Hepatocyte (in vitro differentiated cells): ENCODE data around the gene TMEM255B. TPM values are rescaled to one million over a fixed set of nuclear protein-coding genes. Genes with fewer than 3 reads are reported as not detected.

Source experiments
- DNase-seq: peaks from one replicate; pipeline ENCODE4 v3.0.0-alpha.2; 2016; ENCODE audit warnings: low spot score
- H2AFZ ChIP-seq: fragments of 200-600 bp; sonication (generic); 2 replicates; pipeline ENCODE4 v1.6.0; 2016; ENCODE audit warnings: antibody characterized with exemption, mild to moderate bottlenecking
- H3K27ac ChIP-seq: fragments of 200-600 bp; sonication (generic); 2 replicates; pipeline ENCODE4 v1.5.1; 2016; ENCODE audit warnings: mild to moderate bottlenecking
- H3K27me3 ChIP-seq: fragments of 200-600 bp; sonication (generic); 2 replicates; pipeline ENCODE4 v1.6.1; 2016
- H3K36me3 ChIP-seq: fragments of 200-600 bp; sonication (generic); replicated peaks from 2 replicates; pipeline ENCODE4 v1.5.1; 2016; ENCODE audit warnings: low read depth; ENCODE audit not compliant: insufficient read depth
- H3K4me1 ChIP-seq: fragments of 200-600 bp; sonication (generic); 2 replicates; pipeline ENCODE4 v1.5.1; 2016; ENCODE audit warnings: mild to moderate bottlenecking, moderate library complexity; ENCODE audit not compliant: insufficient read depth
- H3K4me2 ChIP-seq: fragments of 200-600 bp; sonication (generic); 2 replicates; pipeline ENCODE4 v1.6.0; 2016
- H3K4me3 ChIP-seq: fragments of 200-600 bp; sonication (generic); 2 replicates; pipeline ENCODE4 v1.5.1; 2016; ENCODE audit warnings: mild to moderate bottlenecking
- H3K79me2 ChIP-seq: fragments of 200-600 bp; sonication (generic); 2 replicates; pipeline ENCODE4 v1.6.0; 2017; ENCODE audit warnings: mild to moderate bottlenecking
- H3K9me2 ChIP-seq: fragments of 200-600 bp; sonication (generic); replicated peaks from 2 replicates; pipeline ENCODE4 v1.6.0; 2017; ENCODE audit warnings: mild to moderate bottlenecking; ENCODE audit not compliant: insufficient read depth
- H3K9me3 ChIP-seq: fragments of 200-600 bp; sonication (generic); 2 replicates; pipeline ENCODE4 v1.5.1; 2016; ENCODE audit warnings: low read depth, mild to moderate bottlenecking
- H4K20me1 ChIP-seq: fragments of 200-600 bp; sonication (generic); 2 replicates; pipeline ENCODE4 v1.6.0; 2016; ENCODE audit warnings: mild to moderate bottlenecking; ENCODE audit not compliant: insufficient read depth, poor library complexity, severe bottlenecking
- CTCF ChIP-seq: fragments of 200-600 bp; sonication (generic); IDR thresholded peaks from 2 replicates; pipeline ENCODE4 v1.5.1; 2016; ENCODE audit warnings: antibody characterized with exemption, mild to moderate bottlenecking; ENCODE audit not compliant: poor library complexity
- EZH2 ChIP-seq: fragments of 200-600 bp; sonication (generic); IDR thresholded peaks from 2 replicates; pipeline ENCODE4 v1.6.1; 2016; ENCODE audit warnings: antibody characterized with exemption, mild to moderate bottlenecking, borderline replicate concordance
- EZH2phosphoT487 ChIP-seq: fragments of 200-600 bp; sonication (generic); IDR thresholded peaks from one replicate; pipeline ENCODE4 v1.6.1; 2018; ENCODE audit warnings: antibody characterized with exemption, mild to moderate bottlenecking, low read depth, moderate library complexity; ENCODE audit not compliant: unreplicated experiment, severe bottlenecking
- WGBS: methylation state at CpG from one replicate; pipeline ENCODE4 v1.1.6; 2016; ENCODE audit warnings: low lambda C conversion rate; ENCODE audit errors: missing lambda C conversion rate; 5-methylcytosine and 5-hydroxymethylcytosine counted together
- polyA plus RNA-seq: library from polyadenylated mRNA; unstranded; fragments of >200 nt; fragmentation: Nextera tagmentation; extraction: Ambion mirVana; gene quantifications from 2 replicates; pipeline ENCODE4 v1.2.1, GENCODE V29; 2016
- total RNA-seq: library from RNA; depleted of rRNA; stranded (reverse); fragments of >200 nt; gene quantifications from 2 replicates; pipeline ENCODE4 v1.2.3, GENCODE V29; 2014

The TMEM255B gene
- total and polyA plus RNA-seq, 2 experiments from 2014 or later = 0.10 to 4.0 TPM

- DNase-seq = no peak
- H3K27me3 ChIP-seq = no peaks in the 10 kb centered on the region
- no peaks in the 10 kb centered on the region for H3K36me3 ChIP-seq
- H3K9me2 ChIP-seq = no peaks in the 10 kb centered on the region
- no peak for TF ChIP-seq EZH2phosphoT487
- no peak for TF ChIP-seq EZH2
- TF ChIP-seq CTCF = no peak
- no peaks in the 10 kb centered on the region for H3K9me3 ChIP-seq
- no peaks in the 10 kb centered on the region for H4K20me1 ChIP-seq
- no peak overlapping the region for H3K4me3 ChIP-seq
- peaks cover 4% of the 10 kb centered on the region for H3K4me1 ChIP-seq
- no peak overlapping the region for H3K4me2 ChIP-seq
- H3K79me2 ChIP-seq = no peaks in the 10 kb centered on the region
- no peak overlapping the region for H2AFZ ChIP-seq
- H3K27ac ChIP-seq = no peak overlapping the region
- WGBS = 81% methylated on average over 8 of the region's 8 CpGs
Measured at GRCh38 chr13:113734826-113735125, 24.2 kb upstream of the TMEM255B start.

GRCh38 chr13:113735194-113735593 is 23.8 kb upstream of the TMEM255B start:
- H3K9me3 ChIP-seq = no peaks in the 10 kb centered on the region
- 91% methylated on average over 24 of the region's 26 CpGs for WGBS
- H3K9me2 ChIP-seq = no peaks in the 10 kb centered on the region
- TF ChIP-seq EZH2phosphoT487 (no peak), CTCF (no peak), EZH2 (no peak)
- H3K79me2 ChIP-seq = no peaks in the 10 kb centered on the region
- H3K4me2 ChIP-seq = no peak overlapping the region
- no peaks in the 10 kb centered on the region for H4K20me1 ChIP-seq
- H3K27ac ChIP-seq = no peak overlapping the region
- H3K27me3 ChIP-seq = no peaks in the 10 kb centered on the region
- H3K4me3 ChIP-seq = no peak overlapping the region
- no peak overlapping the region for H2AFZ ChIP-seq
- no peak for DNase-seq
- peaks cover 4% of the 10 kb centered on the region for H3K4me1 ChIP-seq
- no peaks in the 10 kb centered on the region for H3K36me3 ChIP-seq

GRCh38 chr13:113735750-113736149 is 23.3 kb upstream of the TMEM255B start:
- Histone ChIP-seq H3K9me3 (no peaks in the 10 kb centered on the region), H2AFZ (no peak overlapping the region), H3K4me1 (peaks cover 4% of the 10 kb centered on the region), H4K20me1 (no peaks in the 10 kb centered on the region), H3K4me2 (no peak overlapping the region), H3K79me2 (no peaks in the 10 kb centered on the region), H3K27me3 (no peaks in the 10 kb centered on the region), H3K36me3 (no peaks in the 10 kb centered on the region), H3K4me3 (no peak overlapping the region), H3K9me2 (no peaks in the 10 kb centered on the region), H3K27ac (no peak overlapping the region)
- no peak for DNase-seq
- WGBS = 93% methylated on average over 13 of the region's 14 CpGs
- TF ChIP-seq EZH2 = no peak
- TF ChIP-seq EZH2phosphoT487 = no peak
- no peak for TF ChIP-seq CTCF

GRCh38 chr13:113736258-113736731 is 22.7 kb upstream of the TMEM255B start:
- H3K27ac ChIP-seq = no peak overlapping the region
- H3K9me3 ChIP-seq = no peaks in the 10 kb centered on the region
- no peak overlapping the region for H2AFZ ChIP-seq
- H4K20me1 ChIP-seq = no peaks in the 10 kb centered on the region
- H3K79me2 ChIP-seq = no peaks in the 10 kb centered on the region
- H3K4me1 ChIP-seq = peaks cover 4% of the 10 kb centered on the region
- no peaks in the 10 kb centered on the region for H3K9me2 ChIP-seq
- TF ChIP-seq EZH2 = no peak
- TF ChIP-seq EZH2phosphoT487 = no peak
- no peak for TF ChIP-seq CTCF
- no peak overlapping the region for H3K4me2 ChIP-seq
- WGBS = 78% methylated on average over 10 of the region's 10 CpGs
- H3K27me3 ChIP-seq = no peaks in the 10 kb centered on the region
- no peak overlapping the region for H3K4me3 ChIP-seq
- no peaks in the 10 kb centered on the region for H3K36me3 ChIP-seq
- DNase-seq = no peak
